Activated CD8-positive, alpha-beta memory T cell treated with anti-CD3 and anti-CD28 coated beads, Interleukin-2, amount 50 U/mL, for 1 hour (primary cell): ENCODE measurements around the gene C5AR2.
"Not testable (repeated sequence)": the region's sequence is repeated elsewhere in the genome, so short reads cannot be mapped to it uniquely, and the experiment has no call there.

Source experiments
- DNase-seq: peaks from one replicate; pipeline ENCODE4 v3.0.0-alpha.2; 2020; ENCODE audit errors: extremely low read depth

Gene C5AR2

GRCh38 chr19:47363758-47364531 lies 32.0 kb downstream of the C5AR2 start:
- DNase-seq, result no peak

- DNase-seq, result not testable (repeated sequence)
Observed at GRCh38 chr19:47365455-47365854, 33.5 kb downstream of the C5AR2 start.

- no peak for DNase-seq
Observed at GRCh38 chr19:47370045-47370611, 38.2 kb downstream of the C5AR2 start.

- DNase-seq, result no peak
Observed at GRCh38 chr19:47371261-47371660, 39.3 kb downstream of the C5AR2 start.

- no peak for DNase-seq
Observed at GRCh38 chr19:47372603-47373002, 40.6 kb downstream of the C5AR2 start.

GRCh38 chr19:47373246-47374240 lies 41.6 kb downstream of the C5AR2 start:
- no peak for DNase-seq

- DNase-seq, result no peak
Observed at GRCh38 chr19:47374876-47375693, 43.1 kb downstream of the C5AR2 start.

GRCh38 chr19:47375694-47376588 lies 44.0 kb downstream of the C5AR2 start:
- DNase-seq, result no peak

- no peak for DNase-seq
Observed at GRCh38 chr19:47376589-47377144, 44.7 kb downstream of the C5AR2 start.

- no peak for DNase-seq
Observed at GRCh38 chr19:47377208-47377701, 45.3 kb downstream of the C5AR2 start.

- no peak for DNase-seq
Observed at GRCh38 chr19:47377801-47378200, 45.8 kb downstream of the C5AR2 start.

- no peak for DNase-seq
Observed at GRCh38 chr19:47378246-47378645, 46.3 kb downstream of the C5AR2 start.

- DNase-seq, result no peak
Observed at GRCh38 chr19:47379381-47379938, 47.5 kb downstream of the C5AR2 start.

GRCh38 chr19:47380559-47380958 lies 48.6 kb downstream of the C5AR2 start:
- DNase-seq, result no peak

GRCh38 chr19:47381121-47381520 lies 49.1 kb downstream of the C5AR2 start:
- no peak for DNase-seq

GRCh38 chr19:47381653-47382279 lies 49.8 kb downstream of the C5AR2 start:
- DNase-seq, result no peak

- DNase-seq, result not testable (repeated sequence)
Observed at GRCh38 chr19:47383890-47384289, 51.9 kb downstream of the C5AR2 start.

- not testable (repeated sequence) for DNase-seq
Observed at GRCh38 chr19:47384533-47384932, 52.6 kb downstream of the C5AR2 start.

- DNase-seq, result not testable (repeated sequence)
Observed at GRCh38 chr19:47386582-47386981, 54.6 kb downstream of the C5AR2 start.
